Vagina (tissue), 2 donors: ENCODE results near the gene CD1B.

ENCODE experiments used
- POLR2A ChIP-seq, 2 donors: fragments of 450-650 bp; IDR thresholded peaks; one replicate each; pipeline ENCODE4 v1.6.1; 2017; ENCODE audit warnings: antibody characterized with exemption in 2 of 2, mild to moderate bottlenecking in 2 of 2, moderate library complexity in 2 of 2
- POLR2AphosphoS5 ChIP-seq, 2 donors: sonication (generic); formaldehyde crosslinking; IDR thresholded peaks; one replicate each; pipeline ENCODE4 v1.9.0; 2017; ENCODE audit warnings: antibody characterized with exemption in 2 of 2, mild to moderate bottlenecking in 2 of 2, low read depth in 1 of 2; ENCODE audit not compliant: insufficient read depth in 1 of 2

GRCh38 chr1:158329300-158329699 lies 2.0 kb downstream of the CD1B start:
- TF ChIP-seq POLR2AphosphoS5 (IDR thresholded peaks at IDR 0.05; ENCODE audit: insufficient read depth in 1 of 2, low read depth in 1 of 2) (no peak), POLR2A (IDR thresholded peaks at IDR 0.05) (no peak)
